ENCODE measurements around the gene CNTN5. TPM values are rescaled to one million over a fixed set of nuclear protein-coding genes. Genes with fewer than 3 reads are reported as not detected.

The CNTN5 gene
- total RNA-seq, 1 donor = under 0.01 TPM

GRCh38 chr11:99208813-99209212, 188.1 kb downstream of the CNTN5 start:
- H3K4me3 ChIP-seq (ENCODE audit: low read depth, low read length) = no peak overlapping the region
- no peak for DNase-seq (ENCODE audit: low read depth)
- TF ChIP-seq CTCF (IDR thresholded peaks at IDR 0.05; ENCODE audit: insufficient read depth, low read depth, low read length) = no peak

- H3K4me3 ChIP-seq (ENCODE audit: low read depth, low read length) = no peak overlapping the region
- DNase-seq (ENCODE audit: low read depth) = no peak
- no peak for TF ChIP-seq CTCF (IDR thresholded peaks at IDR 0.05; ENCODE audit: insufficient read depth, low read depth, low read length)
Observed at GRCh38 chr11:99229544-99229943, 208.8 kb downstream of the CNTN5 start.

GRCh38 chr11:99234534-99234933, 213.8 kb downstream of the CNTN5 start:
- no peak overlapping the region for H3K4me3 ChIP-seq (ENCODE audit: low read depth, low read length)
- no peak for DNase-seq (ENCODE audit: low read depth)
- TF ChIP-seq CTCF (IDR thresholded peaks at IDR 0.05; ENCODE audit: insufficient read depth, low read depth, low read length) = no peak

GRCh38 chr11:99238401-99238800, 217.7 kb downstream of the CNTN5 start:
- H3K4me3 ChIP-seq (ENCODE audit: low read depth, low read length) = no peak overlapping the region
- TF ChIP-seq CTCF (IDR thresholded peaks at IDR 0.05; ENCODE audit: insufficient read depth, low read depth, low read length) = no peak
- no peak for DNase-seq (ENCODE audit: low read depth)

- TF ChIP-seq CTCF (IDR thresholded peaks at IDR 0.05; ENCODE audit: insufficient read depth, low read depth, low read length) = no peak
- DNase-seq (ENCODE audit: low read depth) = no peak
- H3K4me3 ChIP-seq (ENCODE audit: low read depth, low read length) = no peak overlapping the region
Observed at GRCh38 chr11:99240192-99241030, 219.7 kb downstream of the CNTN5 start.

GRCh38 chr11:99241066-99241465, 220.3 kb downstream of the CNTN5 start:
- DNase-seq (ENCODE audit: low read depth) = no peak
- no peak for TF ChIP-seq CTCF (IDR thresholded peaks at IDR 0.05; ENCODE audit: insufficient read depth, low read depth, low read length)
- no peak overlapping the region for H3K4me3 ChIP-seq (ENCODE audit: low read depth, low read length)

GRCh38 chr11:99244613-99245012, 223.9 kb downstream of the CNTN5 start:
- no peak for DNase-seq (ENCODE audit: low read depth)
- no peak overlapping the region for H3K4me3 ChIP-seq (ENCODE audit: low read depth, low read length)
- no peak for TF ChIP-seq CTCF (IDR thresholded peaks at IDR 0.05; ENCODE audit: insufficient read depth, low read depth, low read length)
